ENCODE measurements around the gene EP400.

Gene EP400

GRCh38 chr12:131928711-131929580 is 20.8 kb upstream of the EP400 start, which contains the start of gene PUS1:
TSS of gene PUS1 (plus strand) at chr12:131929276. CDS start at chr12:131929723, 447 bp downstream.
- Histone ChIP-seq H3K4me3 (ENCODE audit: low read length in 2 of 2) (peak within 1 kb of the TSS; percentile 81 to 86), H3K9me3 (ENCODE audit: control insufficient read depth in 2 of 2, low read length in 2 of 2) (no peaks in the 10 kb centered on the region), H3K36me3 (ENCODE audit: control insufficient read depth in 2 of 2, insufficient read depth in 2 of 2, low read length in 2 of 2) (peaks cover 17 to 22% of the 10 kb centered on the region in 2 donors), H3K27ac (ENCODE audit: low read depth in 2 of 2, low read length in 2 of 2) (peak within 1 kb of the TSS; percentile 79 to 82), H3K27me3 (ENCODE audit: control insufficient read depth in 2 of 2, insufficient read depth in 2 of 2, low read length in 2 of 2) (no peaks in the 10 kb centered on the region), H3K9ac (ENCODE audit: low read depth in 1 of 2, low read length in 2 of 2) (peak within 1 kb of the TSS; percentile 68 to 81), H3K4me1 (ENCODE audit: control insufficient read depth in 2 of 2, insufficient read depth in 2 of 2, low read length in 2 of 2) (peaks cover 6 to 8% of the 10 kb centered on the region in 2 donors)

GRCh38 chr12:131929581-131930456 is 19.9 kb upstream of the EP400 start:
- Histone ChIP-seq H3K9me3 (ENCODE audit: control insufficient read depth in 2 of 2, low read length in 2 of 2) (no peaks in the 10 kb centered on the region), H3K27ac (ENCODE audit: low read depth in 2 of 2, low read length in 2 of 2) (peak overlapping the region; percentile 7 to 61), H3K4me3 (ENCODE audit: low read length in 2 of 2) (peak overlapping the region; percentile 81 to 86), H3K36me3 (ENCODE audit: control insufficient read depth in 2 of 2, insufficient read depth in 2 of 2, low read length in 2 of 2) (peaks cover 22 to 29% of the 10 kb centered on the region in 2 donors), H3K9ac (ENCODE audit: low read depth in 1 of 2, low read length in 2 of 2) (peak overlapping the region; percentile 68 to 81), H3K4me1 (ENCODE audit: control insufficient read depth in 2 of 2, insufficient read depth in 2 of 2, low read length in 2 of 2) (peaks cover 6 to 8% of the 10 kb centered on the region in 2 donors), H3K27me3 (ENCODE audit: control insufficient read depth in 2 of 2, insufficient read depth in 2 of 2, low read length in 2 of 2) (no peaks in the 10 kb centered on the region)

- Histone ChIP-seq H3K36me3 (ENCODE audit: control insufficient read depth in 2 of 2, insufficient read depth in 2 of 2, low read length in 2 of 2) (peaks cover 26 to 29% of the 10 kb centered on the region in 2 donors), H3K4me3 (ENCODE audit: low read length in 2 of 2) (peak overlapping the region; percentile 81 to 86), H3K27ac (ENCODE audit: low read depth in 2 of 2, low read length in 2 of 2) (no peak overlapping the region), H3K4me1 (ENCODE audit: control insufficient read depth in 2 of 2, insufficient read depth in 2 of 2, low read length in 2 of 2) (peaks cover 6 to 8% of the 10 kb centered on the region in 2 donors), H3K27me3 (ENCODE audit: control insufficient read depth in 2 of 2, insufficient read depth in 2 of 2, low read length in 2 of 2) (no peaks in the 10 kb centered on the region), H3K9me3 (ENCODE audit: control insufficient read depth in 2 of 2, low read length in 2 of 2) (no peaks in the 10 kb centered on the region), H3K9ac (ENCODE audit: low read depth in 1 of 2, low read length in 2 of 2) (peak overlapping the region in 1 of 2 donors; percentile 68)
Measured at GRCh38 chr12:131930510-131930909, 19.2 kb upstream of the EP400 start.

GRCh38 chr12:131933387-131933786 is 16.4 kb upstream of the EP400 start:
- no peak overlapping the region for H3K27ac ChIP-seq (ENCODE audit: low read depth in 2 of 2, low read length in 2 of 2)
- no peaks in the 10 kb centered on the region for H3K27me3 ChIP-seq (ENCODE audit: control insufficient read depth in 2 of 2, insufficient read depth in 2 of 2, low read length in 2 of 2)
- H3K9ac ChIP-seq (ENCODE audit: low read depth in 1 of 2, low read length in 2 of 2) = no peak overlapping the region
- peaks cover 30% of the 10 kb centered on the region in 2 donors for H3K36me3 ChIP-seq (ENCODE audit: control insufficient read depth in 2 of 2, insufficient read depth in 2 of 2, low read length in 2 of 2)
- no peaks in the 10 kb centered on the region for H3K9me3 ChIP-seq (ENCODE audit: control insufficient read depth in 2 of 2, low read length in 2 of 2)
- H3K4me3 ChIP-seq (ENCODE audit: low read length in 2 of 2) = no peak overlapping the region
- H3K4me1 ChIP-seq (ENCODE audit: control insufficient read depth in 2 of 2, insufficient read depth in 2 of 2, low read length in 2 of 2) = peaks cover 6 to 8% of the 10 kb centered on the region in 2 donors

GRCh38 chr12:131934535-131934934 is 15.2 kb upstream of the EP400 start:
- Histone ChIP-seq H3K4me3 (ENCODE audit: low read length in 2 of 2) (no peak overlapping the region), H3K4me1 (ENCODE audit: control insufficient read depth in 2 of 2, insufficient read depth in 2 of 2, low read length in 2 of 2) (peaks cover 12 to 13% of the 10 kb centered on the region in 2 donors), H3K27me3 (ENCODE audit: control insufficient read depth in 2 of 2, insufficient read depth in 2 of 2, low read length in 2 of 2) (no peaks in the 10 kb centered on the region), H3K27ac (ENCODE audit: low read depth in 2 of 2, low read length in 2 of 2) (no peak overlapping the region), H3K9me3 (ENCODE audit: control insufficient read depth in 2 of 2, low read length in 2 of 2) (no peaks in the 10 kb centered on the region), H3K9ac (ENCODE audit: low read depth in 1 of 2, low read length in 2 of 2) (no peak overlapping the region), H3K36me3 (ENCODE audit: control insufficient read depth in 2 of 2, insufficient read depth in 2 of 2, low read length in 2 of 2) (peaks cover 30 to 33% of the 10 kb centered on the region in 2 donors)

- no peaks in the 10 kb centered on the region for H3K27me3 ChIP-seq (ENCODE audit: control insufficient read depth in 2 of 2, insufficient read depth in 2 of 2, low read length in 2 of 2)
- no peak overlapping the region for H3K4me3 ChIP-seq (ENCODE audit: low read length in 2 of 2)
- peaks cover 31 to 34% of the 10 kb centered on the region in 2 donors for H3K36me3 ChIP-seq (ENCODE audit: control insufficient read depth in 2 of 2, insufficient read depth in 2 of 2, low read length in 2 of 2)
- H3K4me1 ChIP-seq (ENCODE audit: control insufficient read depth in 2 of 2, insufficient read depth in 2 of 2, low read length in 2 of 2) = peaks cover 4 to 14% of the 10 kb centered on the region in 2 donors
- H3K27ac ChIP-seq (ENCODE audit: low read depth in 2 of 2, low read length in 2 of 2) = peak overlapping the region in 1 of 2 donors; percentile 76
- no peak overlapping the region for H3K9ac ChIP-seq (ENCODE audit: low read depth in 1 of 2, low read length in 2 of 2)
- H3K9me3 ChIP-seq (ENCODE audit: control insufficient read depth in 2 of 2, low read length in 2 of 2) = no peaks in the 10 kb centered on the region
Measured at GRCh38 chr12:131938082-131938481, 11.7 kb upstream of the EP400 start.

- no peak overlapping the region for H3K4me3 ChIP-seq (ENCODE audit: low read length in 2 of 2)
- H3K36me3 ChIP-seq (ENCODE audit: control insufficient read depth in 2 of 2, insufficient read depth in 2 of 2, low read length in 2 of 2) = peaks cover 24 to 27% of the 10 kb centered on the region in 2 donors
Measured at GRCh38 chr12:131939007-131939406, 10.7 kb upstream of the EP400 start.

GRCh38 chr12:131940141-131940547 is 9.6 kb upstream of the EP400 start:
- no peak overlapping the region for H3K4me3 ChIP-seq (ENCODE audit: low read length in 2 of 2)
- no peaks in the 10 kb centered on the region for H3K9me3 ChIP-seq (ENCODE audit: control insufficient read depth in 2 of 2, low read length in 2 of 2)
- peaks cover 4 to 14% of the 10 kb centered on the region in 2 donors for H3K4me1 ChIP-seq (ENCODE audit: control insufficient read depth in 2 of 2, insufficient read depth in 2 of 2, low read length in 2 of 2)
- peak overlapping the region; percentile 69 to 76 for H3K27ac ChIP-seq (ENCODE audit: low read depth in 2 of 2, low read length in 2 of 2)
- H3K36me3 ChIP-seq (ENCODE audit: control insufficient read depth in 2 of 2, insufficient read depth in 2 of 2, low read length in 2 of 2) = peaks cover 19 to 23% of the 10 kb centered on the region in 2 donors
- H3K27me3 ChIP-seq (ENCODE audit: control insufficient read depth in 2 of 2, insufficient read depth in 2 of 2, low read length in 2 of 2) = no peaks in the 10 kb centered on the region
- peak overlapping the region in 1 of 2 donors; percentile 54 for H3K9ac ChIP-seq (ENCODE audit: low read depth in 1 of 2, low read length in 2 of 2)

More at GRCh38 chr12:131939007-131939406, 10.7 kb upstream of the EP400 start:
- peaks cover 4 to 14% of the 10 kb centered on the region in 2 donors for H3K4me1 ChIP-seq (ENCODE audit: control insufficient read depth in 2 of 2, insufficient read depth in 2 of 2, low read length in 2 of 2)
- H3K27me3 ChIP-seq (ENCODE audit: control insufficient read depth in 2 of 2, insufficient read depth in 2 of 2, low read length in 2 of 2) = no peaks in the 10 kb centered on the region
- peak overlapping the region; percentile 69 to 76 for H3K27ac ChIP-seq (ENCODE audit: low read depth in 2 of 2, low read length in 2 of 2)
- no peaks in the 10 kb centered on the region for H3K9me3 ChIP-seq (ENCODE audit: control insufficient read depth in 2 of 2, low read length in 2 of 2)
- H3K9ac ChIP-seq (ENCODE audit: low read depth in 1 of 2, low read length in 2 of 2) = peak overlapping the region; percentile 9 to 58

- Histone ChIP-seq H3K36me3 (ENCODE audit: control insufficient read depth in 2 of 2, insufficient read depth in 2 of 2, low read length in 2 of 2) (peaks cover 18 to 24% of the 10 kb centered on the region in 2 donors), H3K27ac (ENCODE audit: low read depth in 2 of 2, low read length in 2 of 2) (peak overlapping the region in 1 of 2 donors; percentile 15), H3K4me1 (ENCODE audit: control insufficient read depth in 2 of 2, insufficient read depth in 2 of 2, low read length in 2 of 2) (peaks cover 4 to 14% of the 10 kb centered on the region in 2 donors), H3K27me3 (ENCODE audit: control insufficient read depth in 2 of 2, insufficient read depth in 2 of 2, low read length in 2 of 2) (no peaks in the 10 kb centered on the region), H3K9ac (ENCODE audit: low read depth in 1 of 2, low read length in 2 of 2) (no peak overlapping the region), H3K9me3 (ENCODE audit: control insufficient read depth in 2 of 2, low read length in 2 of 2) (no peaks in the 10 kb centered on the region), H3K4me3 (ENCODE audit: low read length in 2 of 2) (no peak overlapping the region)
Measured at GRCh38 chr12:131941116-131941986, 8.4 kb upstream of the EP400 start.
